Measurements from ENCODE around the gene TLDC2.
A peak's percentile ranks its signal among the peaks of the same experiment; 100 is the strongest.
"Not testable (repeated sequence)": the region's sequence is repeated elsewhere in the genome, so short reads cannot be mapped to it uniquely, and the experiment has no call there.

TLDC2 gene

GRCh38 chr20:36839150-36839549 is 36.8 kb upstream of the TLDC2 start:
- TF ChIP-seq POLR2AphosphoS5 (IDR thresholded peaks at IDR 0.05; ENCODE audit: low read depth) (no peak), GABPA (IDR thresholded peaks at IDR 0.05; ENCODE audit: low read depth) (no peak), SPI1 (IDR thresholded peaks at IDR 0.05; ENCODE audit: borderline replicate concordance, low read depth) (no peak), CTCF (IDR thresholded peaks at IDR 0.05; ENCODE audit: insufficient read depth, low read length) (no peak)
- TF ChIP-seq, protein P1, sequence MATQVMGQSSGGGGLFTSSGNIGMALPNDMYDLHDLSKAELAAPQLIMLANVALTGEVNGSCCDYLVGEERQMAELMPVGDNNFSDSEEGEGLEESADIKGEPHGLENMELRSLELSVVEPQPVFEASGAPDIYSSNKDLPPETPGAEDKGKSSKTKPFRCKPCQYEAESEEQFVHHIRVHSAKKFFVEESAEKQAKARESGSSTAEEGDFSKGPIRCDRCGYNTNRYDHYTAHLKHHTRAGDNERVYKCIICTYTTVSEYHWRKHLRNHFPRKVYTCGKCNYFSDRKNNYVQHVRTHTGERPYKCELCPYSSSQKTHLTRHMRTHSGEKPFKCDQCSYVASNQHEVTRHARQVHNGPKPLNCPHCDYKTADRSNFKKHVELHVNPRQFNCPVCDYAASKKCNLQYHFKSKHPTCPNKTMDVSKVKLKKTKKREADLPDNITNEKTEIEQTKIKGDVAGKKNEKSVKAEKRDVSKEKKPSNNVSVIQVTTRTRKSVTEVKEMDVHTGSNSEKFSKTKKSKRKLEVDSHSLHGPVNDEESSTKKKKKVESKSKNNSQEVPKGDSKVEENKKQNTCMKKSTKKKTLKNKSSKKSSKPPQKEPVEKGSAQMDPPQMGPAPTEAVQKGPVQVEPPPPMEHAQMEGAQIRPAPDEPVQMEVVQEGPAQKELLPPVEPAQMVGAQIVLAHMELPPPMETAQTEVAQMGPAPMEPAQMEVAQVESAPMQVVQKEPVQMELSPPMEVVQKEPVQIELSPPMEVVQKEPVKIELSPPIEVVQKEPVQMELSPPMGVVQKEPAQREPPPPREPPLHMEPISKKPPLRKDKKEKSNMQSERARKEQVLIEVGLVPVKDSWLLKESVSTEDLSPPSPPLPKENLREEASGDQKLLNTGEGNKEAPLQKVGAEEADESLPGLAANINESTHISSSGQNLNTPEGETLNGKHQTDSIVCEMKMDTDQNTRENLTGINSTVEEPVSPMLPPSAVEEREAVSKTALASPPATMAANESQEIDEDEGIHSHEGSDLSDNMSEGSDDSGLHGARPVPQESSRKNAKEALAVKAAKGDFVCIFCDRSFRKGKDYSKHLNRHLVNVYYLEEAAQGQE (IDR thresholded peaks at IDR 0.05; ENCODE audit: insufficient replicate concordance, low read depth), result no peak
- Histone ChIP-seq H3K4me3 (replicated peaks; ENCODE audit: insufficient read depth, low read length) (no peak overlapping the region), H3K27ac (replicated peaks) (no peak overlapping the region)

DNA sequence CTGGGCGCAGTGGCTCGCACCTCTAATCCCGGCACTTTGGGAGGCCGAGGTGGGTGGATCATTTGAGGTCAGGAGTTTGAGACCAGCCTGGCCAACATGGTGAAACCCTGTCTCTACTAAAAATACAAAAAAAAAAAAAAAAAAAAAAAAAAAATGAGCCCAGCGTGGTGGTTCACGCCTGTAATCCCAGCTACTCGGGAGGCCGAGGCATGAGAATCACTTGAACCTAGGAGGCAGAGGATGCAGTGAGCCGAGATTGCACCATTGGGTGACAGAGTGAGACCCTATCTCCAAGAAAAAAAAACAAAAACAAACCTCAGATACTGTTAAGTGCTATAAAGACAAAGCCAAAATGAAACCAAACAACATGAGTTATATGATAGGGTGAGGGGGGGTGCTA is 34.9 kb upstream of the TLDC2 start:
- not testable (repeated sequence) for H3K27me3 ChIP-seq (ENCODE audit: insufficient read depth, poor library complexity, severe bottlenecking); H3K4me3 ChIP-seq (replicated peaks; ENCODE audit: insufficient read depth, low read length); DNase-seq (ENCODE audit: low read depth in 1 of 2, low spot score in 1 of 2)
- peak overlapping the region; percentile 47 for H3K27ac ChIP-seq (replicated peaks)

More at GRCh38 chr20:36839150-36839549, 36.8 kb upstream of the TLDC2 start:
- H3K27me3 ChIP-seq (ENCODE audit: insufficient read depth, poor library complexity, severe bottlenecking), result no peaks in the 10 kb centered on the region
- DNase-seq (ENCODE audit: low read depth in 1 of 2, low spot score in 1 of 2), result no peak

DNA sequence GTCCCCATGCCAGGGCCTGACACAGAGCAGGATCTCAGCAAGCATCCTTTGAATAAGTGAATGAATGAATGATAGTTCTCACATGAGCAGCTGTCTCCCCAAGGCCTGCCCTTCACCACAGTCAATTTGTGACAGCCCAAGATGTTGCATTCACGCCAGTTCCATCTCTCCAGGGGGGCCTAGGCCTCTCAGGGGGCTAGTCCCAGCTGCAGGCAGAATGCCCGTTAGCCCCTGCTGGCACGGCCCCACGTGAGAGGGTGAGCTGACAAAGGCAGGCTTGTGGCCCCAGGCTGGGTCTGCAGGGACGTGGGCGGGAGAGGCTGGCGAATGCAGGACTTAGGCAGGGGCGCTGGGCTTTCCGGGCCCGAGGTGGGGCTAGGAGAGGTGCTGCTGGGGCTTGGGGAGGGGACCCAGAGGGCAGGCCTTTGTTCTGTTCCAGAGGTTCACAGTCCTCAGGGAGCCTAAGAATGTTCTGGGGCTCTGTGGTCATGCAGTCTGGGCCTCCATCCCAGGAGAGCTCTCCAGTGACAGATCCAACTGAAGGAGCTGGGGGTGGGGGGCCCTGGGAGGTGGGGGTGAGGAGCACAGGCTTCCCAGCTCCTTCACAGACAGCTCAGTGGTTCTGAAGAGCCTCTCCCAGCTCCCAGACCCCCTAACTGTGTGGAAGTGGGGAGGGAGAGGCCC is 30.5 kb upstream of the TLDC2 start:
- Histone ChIP-seq H3K27ac (replicated peaks) (no peak overlapping the region), H3K27me3 (ENCODE audit: insufficient read depth, poor library complexity, severe bottlenecking) (no peaks in the 10 kb centered on the region), H3K4me3 (replicated peaks; ENCODE audit: insufficient read depth, low read length) (no peak overlapping the region)
- DNase-seq (ENCODE audit: low read depth in 1 of 2, low spot score in 1 of 2), result no peak
- TF ChIP-seq SPI1 (IDR thresholded peaks at IDR 0.05; ENCODE audit: borderline replicate concordance, low read depth), result no peak
- TF ChIP-seq POLR2AphosphoS5 (IDR thresholded peaks at IDR 0.05; ENCODE audit: low read depth), result no peak
- TF ChIP-seq GABPA (IDR thresholded peaks at IDR 0.05; ENCODE audit: low read depth), result no peak

- no peak for DNase-seq (ENCODE audit: low read depth in 1 of 2, low spot score in 1 of 2)
- Histone ChIP-seq H3K4me3 (replicated peaks; ENCODE audit: insufficient read depth, low read length) (no peak overlapping the region), H3K27me3 (ENCODE audit: insufficient read depth, poor library complexity, severe bottlenecking) (no peaks in the 10 kb centered on the region), H3K27ac (replicated peaks) (no peak overlapping the region)
- no peak for TF ChIP-seq POLR2AphosphoS5 (IDR thresholded peaks at IDR 0.05; ENCODE audit: low read depth)
- TF ChIP-seq CTCF (IDR thresholded peaks at IDR 0.05; ENCODE audit: insufficient read depth, low read length), result no peak
- no peak for TF ChIP-seq GABPA (IDR thresholded peaks at IDR 0.05; ENCODE audit: low read depth)
- no peak for TF ChIP-seq SPI1 (IDR thresholded peaks at IDR 0.05; ENCODE audit: borderline replicate concordance, low read depth)
- TF ChIP-seq, protein P1 (IDR thresholded peaks at IDR 0.05; ENCODE audit: insufficient replicate concordance, low read depth), result no peak
These were observed 28.8 kb upstream of the TLDC2 start for GRCh38 chr20:36847009-36847709.
